ENCODE measurements around the gene PDE6B.
"Not testable (repeated sequence)": the region's sequence is repeated elsewhere in the genome, so short reads cannot be mapped to it uniquely, and the experiment has no call there.

PDE6B gene

GRCh38 chr4:703336-704197, 78.2 kb downstream of the PDE6B start:
- in situ Hi-C loops (cut with MboI; ENCODE audit: low sequenced_read_pairs) = no loop called here

GRCh38 chr4:704198-704891, 79.0 kb downstream of the PDE6B start:
- in situ Hi-C loops (cut with MboI; ENCODE audit: low sequenced_read_pairs) = no loop called here

GRCh38 chr4:704971-705277, 79.6 kb downstream of the PDE6B start:
- in situ Hi-C loops (cut with MboI; ENCODE audit: low sequenced_read_pairs) = no loop called here

GRCh38 chr4:705278-706082, 80.1 kb downstream of the PDE6B start, which contains the start of gene PCGF3:
Gene PCGF3, plus strand, starts transcription at chr4:705832. Its CDS starts 27,849 bp downstream, at chr4:733681.
- in situ Hi-C loops (cut with MboI; ENCODE audit: low sequenced_read_pairs) = no loop called here

- in situ Hi-C loops (cut with MboI; ENCODE audit: low sequenced_read_pairs) = not testable (repeated sequence)
These were observed 80.8 kb downstream of the PDE6B start for GRCh38 chr4:706083-706633.

GRCh38 chr4:706834-707598, 81.6 kb downstream of the PDE6B start:
- in situ Hi-C loops (cut with MboI; ENCODE audit: low sequenced_read_pairs) = no loop called here

GRCh38 chr4:707929-708630, 82.7 kb downstream of the PDE6B start:
- in situ Hi-C loops (cut with MboI; ENCODE audit: low sequenced_read_pairs) = no loop called here

GRCh38 chr4:708631-708933, 83.2 kb downstream of the PDE6B start:
- in situ Hi-C loops (cut with MboI; ENCODE audit: low sequenced_read_pairs) = no loop called here

- in situ Hi-C loops (cut with MboI; ENCODE audit: low sequenced_read_pairs) = no loop called here
These were observed 84.0 kb downstream of the PDE6B start for GRCh38 chr4:709348-709747.

- in situ Hi-C loops (cut with MboI; ENCODE audit: low sequenced_read_pairs) = no loop called here
These were observed 84.7 kb downstream of the PDE6B start for GRCh38 chr4:710116-710515.

- in situ Hi-C loops (cut with MboI; ENCODE audit: low sequenced_read_pairs) = no loop called here
These were observed 85.5 kb downstream of the PDE6B start for GRCh38 chr4:710916-711315.

GRCh38 chr4:712093-712492, 86.7 kb downstream of the PDE6B start:
- in situ Hi-C loops (cut with MboI; ENCODE audit: low sequenced_read_pairs) = no loop called here

- in situ Hi-C loops (cut with MboI; ENCODE audit: low sequenced_read_pairs) = no loop called here
These were observed 87.7 kb downstream of the PDE6B start for GRCh38 chr4:712916-713632.

GRCh38 chr4:714087-714486, 88.7 kb downstream of the PDE6B start:
- in situ Hi-C loops (cut with MboI; ENCODE audit: low sequenced_read_pairs) = no loop called here

- in situ Hi-C loops (cut with MboI; ENCODE audit: low sequenced_read_pairs) = no loop called here
These were observed 92.4 kb downstream of the PDE6B start for GRCh38 chr4:717601-718320.

GRCh38 chr4:718460-718859, 93.1 kb downstream of the PDE6B start:
- in situ Hi-C loops (cut with MboI; ENCODE audit: low sequenced_read_pairs) = no loop called here

All from HL-60/S4 treated with retinoic acid at 250 ng/mL for 4 days and 3 days (cell line).